ENCODE measurements around the gene PCMTD2. TPM values are rescaled to one million over a fixed set of nuclear protein-coding genes. Genes with fewer than 3 reads are reported as not detected.

Gene PCMTD2
- total RNA-seq, 1 experiment from 2014 or later, result 52.0 TPM

DNA sequence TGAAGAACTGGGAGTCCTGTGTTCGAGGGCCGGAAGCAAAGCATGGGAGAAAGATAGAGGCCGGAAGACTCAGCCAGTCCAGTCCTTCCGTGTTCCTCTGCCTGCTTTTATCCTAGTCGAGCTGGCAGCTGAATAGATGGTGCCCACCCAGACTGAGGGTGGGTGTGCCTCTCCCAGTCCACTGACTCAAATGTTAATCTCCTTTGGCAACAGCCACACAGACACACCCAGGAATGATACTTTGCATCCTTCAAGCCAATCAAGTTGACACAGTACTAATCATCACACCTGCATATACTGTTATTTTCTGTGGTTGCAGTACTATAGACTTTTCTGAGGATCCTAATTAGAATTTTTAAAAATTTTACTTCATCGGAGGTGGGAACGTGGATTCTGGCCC lies 21.3 kb downstream of the PCMTD2 start:
- H3K56ac ChIP-seq (ENCODE audit: insufficient read length, low read depth, low read length), result no peak overlapping the region
- H2AFZ ChIP-seq (ENCODE audit: low read length), result no peak overlapping the region
- no peak overlapping the region for H4K5ac ChIP-seq (ENCODE audit: insufficient read length, low read depth, low read length)
- no peak overlapping the region for H2AK5ac ChIP-seq (ENCODE audit: insufficient read length, low read length)
- H3K9me3 Mint-ChIP-seq, result peaks cover 19 to 27% of the 10 kb centered on the region in 2 experiments
- no peak overlapping the region for H2BK20ac ChIP-seq (ENCODE audit: low read depth, low read length, poor library complexity, severe bottlenecking)
- no peaks in the 10 kb centered on the region for H3K9me3 ChIP-seq (ENCODE audit: control insufficient read depth, low read depth, low read length)
- H3K4me2 ChIP-seq (ENCODE audit: insufficient read depth, insufficient read length, low read length), result no peak overlapping the region
- no peaks in the 10 kb centered on the region for H3K27me3 ChIP-seq (ENCODE audit: insufficient read depth, low read length)
- no peak overlapping the region for H3T11ph ChIP-seq (ENCODE audit: low read length)
- no peak for DNase-seq
- TF ChIP-seq, protein P1, sequence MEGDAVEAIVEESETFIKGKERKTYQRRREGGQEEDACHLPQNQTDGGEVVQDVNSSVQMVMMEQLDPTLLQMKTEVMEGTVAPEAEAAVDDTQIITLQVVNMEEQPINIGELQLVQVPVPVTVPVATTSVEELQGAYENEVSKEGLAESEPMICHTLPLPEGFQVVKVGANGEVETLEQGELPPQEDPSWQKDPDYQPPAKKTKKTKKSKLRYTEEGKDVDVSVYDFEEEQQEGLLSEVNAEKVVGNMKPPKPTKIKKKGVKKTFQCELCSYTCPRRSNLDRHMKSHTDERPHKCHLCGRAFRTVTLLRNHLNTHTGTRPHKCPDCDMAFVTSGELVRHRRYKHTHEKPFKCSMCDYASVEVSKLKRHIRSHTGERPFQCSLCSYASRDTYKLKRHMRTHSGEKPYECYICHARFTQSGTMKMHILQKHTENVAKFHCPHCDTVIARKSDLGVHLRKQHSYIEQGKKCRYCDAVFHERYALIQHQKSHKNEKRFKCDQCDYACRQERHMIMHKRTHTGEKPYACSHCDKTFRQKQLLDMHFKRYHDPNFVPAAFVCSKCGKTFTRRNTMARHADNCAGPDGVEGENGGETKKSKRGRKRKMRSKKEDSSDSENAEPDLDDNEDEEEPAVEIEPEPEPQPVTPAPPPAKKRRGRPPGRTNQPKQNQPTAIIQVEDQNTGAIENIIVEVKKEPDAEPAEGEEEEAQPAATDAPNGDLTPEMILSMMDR (conservative IDR thresholded peaks at IDR 0.05), result no peak
- H3K23me2 ChIP-seq (ENCODE audit: insufficient read length, low read depth, low read length, poor library complexity, severe bottlenecking), result peaks cover 3% of the 10 kb centered on the region
- H3K9ac ChIP-seq (ENCODE audit: extremely low read depth, insufficient read length, low read length), result no peak overlapping the region
- H3K79me1 ChIP-seq (ENCODE audit: insufficient read depth, low read depth, low read length, poor library complexity, severe bottlenecking), result no peaks in the 10 kb centered on the region
- no peak overlapping the region for H3K27ac ChIP-seq (ENCODE audit: insufficient read length, low read depth, low read length)
- H3K79me2 ChIP-seq (ENCODE audit: insufficient read depth, low read length), result no peaks in the 10 kb centered on the region
- no peak overlapping the region for H4K8ac ChIP-seq (replicated peaks; ENCODE audit: insufficient read length, low read depth, low read length)
- H3K4me3 Mint-ChIP-seq, result no peak overlapping the region
- no peak overlapping the region for H3K23ac ChIP-seq (ENCODE audit: insufficient read length, low read depth, low read length)
- no peak overlapping the region for H2BK120ac ChIP-seq (ENCODE audit: low read depth, low read length, poor library complexity, severe bottlenecking)
- no peak overlapping the region for H2BK12ac ChIP-seq (ENCODE audit: insufficient read length, low read depth, low read length)
- H3K4ac ChIP-seq (ENCODE audit: low read depth, low read length), result no peak overlapping the region
- no CpG with 5 or more reads among the region's 7 CpGs for WGBS (ENCODE audit: extremely low coverage, insufficient read length, low lambda C conversion rate)
- no peak overlapping the region for H3K18ac ChIP-seq (ENCODE audit: insufficient read length, low read depth, low read length)
- H3K36me3 Mint-ChIP-seq (ENCODE audit: insufficient read depth in 1 of 3, low read depth in 3 of 3), result peaks cover 3 to 40% (median 17%) of the 10 kb centered on the region in 3 experiments
- H2BK15ac ChIP-seq (ENCODE audit: low read depth, low read length), result no peak overlapping the region
- H4K91ac ChIP-seq (ENCODE audit: insufficient read length, low read depth, low read length), result no peak overlapping the region
- H4K20me1 ChIP-seq (ENCODE audit: control insufficient read depth, insufficient read depth, insufficient read length), result no peaks in the 10 kb centered on the region
- H3K27ac Mint-ChIP-seq, result no peak overlapping the region
- H3K27me3 Mint-ChIP-seq (ENCODE audit: low read depth), result no peaks in the 10 kb centered on the region
- no peak overlapping the region for H2BK5ac ChIP-seq (ENCODE audit: insufficient read length, low read length)
- H3K4me1 ChIP-seq (ENCODE audit: insufficient read depth, low read length), result no peaks in the 10 kb centered on the region
- H3K14ac ChIP-seq (ENCODE audit: insufficient read depth, low read length), result no peak overlapping the region
- no peaks in the 10 kb centered on the region for H3K4me1 Mint-ChIP-seq
